ENCODE data around the gene SLK.

The SLK gene

DNA sequence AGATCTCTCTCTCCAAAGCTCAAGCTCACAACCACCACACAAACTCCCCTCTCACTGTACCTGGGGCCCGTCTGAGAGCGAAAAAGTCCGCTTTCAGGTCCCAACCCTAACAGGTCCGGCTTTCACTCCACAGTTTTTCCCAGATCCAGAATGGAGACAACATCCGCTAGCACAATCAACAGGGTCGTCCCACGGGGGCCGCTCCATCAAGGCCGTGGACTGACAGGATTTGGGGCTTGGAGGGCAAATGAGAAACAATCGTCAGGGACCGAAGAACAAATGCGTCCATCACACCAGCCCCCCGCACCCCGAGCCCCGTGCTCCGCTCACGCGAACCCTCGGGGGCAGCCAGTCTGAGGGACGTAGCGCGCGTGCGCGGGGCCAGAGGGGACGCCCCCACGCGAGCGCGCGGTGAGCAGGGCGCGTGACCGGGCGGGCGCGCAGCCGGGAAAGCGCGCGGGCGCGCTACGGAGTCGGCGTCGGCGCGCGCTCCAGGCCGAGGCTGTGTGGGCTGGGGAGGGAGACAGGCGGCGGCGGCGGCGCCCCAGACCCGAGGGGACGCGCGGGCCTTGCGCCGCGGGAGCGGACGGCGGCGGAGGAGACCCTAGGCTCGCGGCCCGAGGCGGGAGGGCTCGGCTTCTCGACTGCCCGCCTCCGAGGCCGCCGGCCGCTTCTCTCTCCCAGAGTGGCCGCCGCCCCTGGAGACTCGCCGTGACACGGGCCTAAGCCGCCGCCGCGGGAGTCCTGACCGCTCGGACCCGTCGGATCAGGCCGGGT lies at the start of gene SLK:
TSS of gene SLK (plus strand) at position 470 of the 777 bp plus-strand sequence. CDS start 606 bp downstream, outside the sequence.
- DNase-seq (ENCODE audit: low read depth in 2 of 2), result peak; percentile 69 to 76

DNA sequence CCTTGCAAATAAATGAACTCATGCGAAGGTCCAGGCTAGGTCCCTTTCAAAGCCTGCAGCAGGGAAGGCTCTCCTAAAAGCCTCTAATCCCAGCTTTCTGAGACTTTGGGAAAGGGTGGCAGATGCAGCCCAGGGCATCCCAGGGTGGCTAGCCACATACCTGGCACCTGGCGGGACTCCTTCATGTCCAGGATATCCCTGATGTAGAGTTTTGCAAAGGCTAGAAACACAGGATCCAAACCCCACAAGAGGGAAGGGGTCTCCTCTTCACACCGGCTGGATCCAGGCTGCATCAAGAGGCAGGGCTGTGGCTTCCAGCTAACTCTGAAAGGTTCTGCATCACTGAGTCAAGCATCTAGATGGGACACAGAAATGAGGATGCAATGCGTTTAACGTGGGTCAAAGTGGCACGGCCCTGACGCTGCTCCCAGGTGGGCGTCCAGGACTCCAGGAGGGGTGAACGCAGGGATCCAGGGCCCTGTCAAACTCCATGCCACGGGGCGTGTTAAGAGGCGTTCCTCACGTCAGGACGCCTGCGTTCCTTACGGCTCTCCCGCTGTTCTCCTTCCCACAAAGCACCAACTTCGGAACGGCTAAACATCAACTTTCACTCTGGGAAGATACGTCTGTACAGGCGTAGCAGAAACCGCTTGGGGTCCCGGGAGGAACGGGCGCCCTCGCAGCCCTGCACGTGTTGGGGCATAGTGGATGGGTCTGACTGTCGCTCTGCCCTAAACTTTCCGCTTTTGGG lies 49.5 kb upstream of the SLK start:
- peak in 1 of 2 donors; percentile 28 for DNase-seq (ENCODE audit: low read depth in 2 of 2)

DNA sequence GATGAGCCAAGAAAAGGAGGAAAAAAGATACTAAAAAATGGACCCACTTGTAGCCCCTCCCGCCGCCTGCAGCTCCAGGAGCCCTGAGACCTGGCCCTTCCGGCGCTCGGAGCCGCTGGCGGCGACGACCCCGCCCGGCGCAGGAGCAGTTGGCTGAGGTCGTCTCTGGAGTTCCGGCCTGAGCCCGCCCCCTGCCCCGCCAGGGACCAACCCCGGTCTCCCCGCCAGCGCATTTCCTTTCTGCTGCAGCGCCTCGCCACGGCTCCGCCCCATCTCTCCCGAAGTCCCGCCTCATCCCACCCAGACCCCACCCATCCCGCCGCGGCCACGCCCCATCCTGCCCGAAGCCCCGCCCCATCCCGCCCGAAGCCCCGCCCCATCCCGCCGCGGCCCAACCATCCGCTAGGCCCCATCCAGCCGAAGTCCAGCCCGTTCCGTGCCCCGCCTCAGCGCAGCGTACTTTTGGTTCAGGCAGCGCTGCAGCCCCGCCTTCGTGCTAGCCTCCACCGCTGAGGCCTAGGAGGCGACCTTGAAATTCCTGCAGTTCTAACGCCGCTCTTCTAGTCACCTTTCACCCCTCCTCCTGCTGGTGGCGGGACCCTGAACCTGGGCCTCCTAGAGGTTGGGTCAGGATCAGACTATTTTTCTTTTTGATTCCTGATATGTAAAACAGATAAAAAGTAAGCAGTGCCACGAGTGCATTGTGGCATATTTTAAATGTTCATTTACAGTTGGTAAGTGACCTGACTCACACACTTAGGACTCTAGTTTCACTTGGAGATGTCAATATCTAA lies 48.7 kb upstream of the SLK start, which contains the start of gene STN1:
TSS of gene STN1 (minus strand) at position 132 of the 794 bp plus-strand sequence. CDS start 590 bp downstream, outside the sequence.
- DNase-seq (ENCODE audit: low read depth in 2 of 2), result peak; percentile 93 to 96

DNA sequence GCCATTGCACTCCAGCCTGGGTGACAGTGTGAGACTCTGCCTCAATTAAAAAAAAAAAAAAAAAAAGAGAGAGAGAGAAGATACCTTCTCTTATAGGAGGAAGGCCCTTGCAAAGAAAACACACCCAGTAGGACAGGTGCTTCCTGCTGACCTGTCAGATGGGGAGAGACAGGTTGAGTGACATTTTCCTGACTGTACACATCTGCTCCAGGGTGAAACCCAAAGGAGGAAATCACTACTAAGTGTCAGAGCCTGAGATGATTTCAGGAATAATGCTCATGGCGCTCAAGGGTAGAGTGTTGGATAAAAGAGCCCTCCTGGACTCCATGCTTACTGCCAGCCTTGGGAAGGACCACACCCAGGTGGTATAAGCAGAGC lies 47.3 kb upstream of the SLK start:
- no peak for DNase-seq (ENCODE audit: low read depth in 2 of 2)

DNA sequence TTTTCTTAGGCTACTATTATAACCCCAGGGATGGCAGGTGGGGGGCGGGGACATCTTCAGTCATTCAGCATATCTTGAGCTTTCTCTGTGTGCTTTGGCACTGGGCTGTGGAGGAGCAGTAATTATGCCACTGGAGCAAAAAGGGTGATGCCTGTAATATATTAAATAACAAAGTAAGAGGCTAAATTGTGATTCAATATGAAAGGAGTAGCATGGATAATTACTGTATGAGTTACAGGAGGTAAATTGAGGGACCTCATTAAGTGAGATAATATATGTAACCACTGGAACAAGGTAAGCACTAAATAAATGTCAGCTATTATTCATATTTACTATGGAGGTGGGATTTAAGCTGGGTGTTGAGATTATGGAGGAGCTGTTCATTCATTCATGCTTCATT lies 45.7 kb upstream of the SLK start:
- no peak for DNase-seq (ENCODE audit: low read depth in 2 of 2)

DNA sequence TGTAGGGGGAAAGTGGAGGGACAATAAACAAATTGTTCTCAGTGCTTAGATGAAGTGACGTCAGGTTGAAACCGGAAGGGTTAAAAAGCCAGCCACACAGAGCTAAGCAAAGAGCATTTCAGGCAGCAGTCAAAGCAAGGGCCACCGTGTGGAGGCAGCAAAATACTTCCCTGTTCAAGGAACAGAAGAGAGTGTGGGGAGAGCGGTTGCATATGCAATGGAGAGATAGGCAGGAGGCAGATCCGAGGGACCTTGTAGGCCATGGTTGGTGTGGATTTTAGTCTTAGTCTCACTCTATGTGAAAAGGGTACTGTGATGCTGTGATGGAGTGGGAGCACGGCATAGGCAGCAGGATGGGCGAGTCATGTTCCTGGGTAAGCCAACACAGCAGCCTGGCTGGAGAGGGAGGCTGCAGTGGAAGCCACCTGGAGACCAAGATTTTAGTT lies 45.2 kb upstream of the SLK start:
- peak in 1 of 2 donors; percentile 17 for DNase-seq (ENCODE audit: low read depth in 2 of 2)

DNA sequence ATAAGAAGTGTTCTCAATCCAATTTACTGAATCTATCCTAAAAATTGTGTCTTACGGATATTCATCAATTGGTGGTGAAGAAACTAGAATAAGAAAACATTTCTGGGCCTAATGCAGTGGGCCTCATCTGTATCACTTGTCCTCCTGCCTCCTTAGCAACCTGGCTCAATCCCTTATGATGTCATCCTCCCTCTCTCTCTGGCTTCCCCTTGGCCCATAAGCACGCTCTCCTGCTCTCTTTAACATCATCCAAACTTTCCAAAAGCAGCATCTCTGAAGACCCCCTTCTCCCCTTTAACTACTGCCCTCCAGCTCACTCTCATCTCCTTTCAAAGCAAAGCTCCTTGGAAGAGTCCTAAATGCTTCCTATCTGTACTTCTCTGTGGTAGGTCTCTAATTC lies 44.3 kb upstream of the SLK start:
- no peak for DNase-seq (ENCODE audit: low read depth in 2 of 2)

DNA sequence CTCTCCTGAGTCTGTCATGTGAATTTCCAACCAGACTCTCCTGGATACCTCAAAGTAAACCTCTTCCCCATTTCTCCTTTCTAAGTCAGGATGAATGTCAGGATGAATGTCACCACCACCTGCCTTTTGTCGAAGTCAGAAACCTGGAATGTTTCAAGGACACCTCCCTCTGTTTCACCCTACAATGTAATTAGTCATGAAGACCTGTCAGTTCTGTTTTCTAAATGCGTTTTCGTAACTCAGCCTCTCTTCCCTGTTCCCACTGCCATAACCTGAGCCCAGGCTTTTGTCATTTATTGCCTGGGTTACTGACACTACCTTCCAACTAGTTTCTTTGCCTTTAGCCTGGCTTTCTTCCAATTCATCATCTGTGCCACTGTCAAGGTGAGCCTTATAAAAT lies 43.4 kb upstream of the SLK start:
- no peak for DNase-seq (ENCODE audit: low read depth in 2 of 2)

DNA sequence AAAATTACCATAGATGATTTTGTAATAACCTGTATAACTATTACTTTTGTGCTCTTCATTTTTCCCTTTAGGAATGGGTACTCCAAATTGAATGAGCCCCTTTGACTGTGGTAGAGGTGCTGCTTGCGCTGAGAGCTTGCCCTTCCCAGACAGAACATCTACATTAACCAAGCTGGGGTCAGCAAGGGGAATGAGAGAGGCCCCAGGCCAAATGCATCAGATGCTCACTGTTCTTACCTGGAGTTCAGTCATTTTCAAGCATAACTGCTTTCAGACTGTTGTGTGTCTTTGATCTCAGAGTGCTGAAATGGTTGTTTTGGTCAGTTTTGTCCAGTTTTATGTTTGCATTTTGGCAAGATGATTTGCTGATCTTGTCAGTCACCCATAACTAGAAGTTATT lies 41.3 kb upstream of the SLK start:
- DNase-seq (ENCODE audit: low read depth in 2 of 2), result no peak

DNA sequence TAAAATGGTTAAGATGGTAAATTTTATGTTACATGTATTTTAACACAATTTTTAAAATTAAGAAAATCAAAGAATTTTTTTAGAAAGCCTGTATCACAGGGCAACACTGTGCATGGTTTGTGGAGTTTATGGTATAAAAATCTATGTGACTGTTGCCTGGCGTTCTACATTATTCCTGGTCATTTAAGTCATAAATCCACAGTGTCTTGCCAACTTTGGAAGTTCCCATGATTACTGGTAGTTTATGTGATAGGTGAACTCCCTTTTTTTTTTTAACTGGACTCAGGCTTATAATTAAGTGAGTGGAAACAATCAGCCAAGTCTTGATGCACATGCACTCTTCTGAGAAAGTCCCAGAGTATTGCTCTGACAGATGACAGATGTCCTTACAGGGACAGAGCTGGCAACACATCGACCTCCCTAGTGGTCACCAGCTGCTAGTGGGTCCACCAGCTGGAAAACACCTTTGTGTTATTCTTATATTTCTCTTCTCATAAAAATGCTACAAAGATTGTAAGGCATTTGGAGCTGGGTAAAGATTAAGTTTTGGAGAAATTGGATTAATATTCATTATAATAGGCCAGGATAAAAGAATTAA lies 40.1 kb upstream of the SLK start:
- no peak for DNase-seq (ENCODE audit: low read depth in 2 of 2)

DNA sequence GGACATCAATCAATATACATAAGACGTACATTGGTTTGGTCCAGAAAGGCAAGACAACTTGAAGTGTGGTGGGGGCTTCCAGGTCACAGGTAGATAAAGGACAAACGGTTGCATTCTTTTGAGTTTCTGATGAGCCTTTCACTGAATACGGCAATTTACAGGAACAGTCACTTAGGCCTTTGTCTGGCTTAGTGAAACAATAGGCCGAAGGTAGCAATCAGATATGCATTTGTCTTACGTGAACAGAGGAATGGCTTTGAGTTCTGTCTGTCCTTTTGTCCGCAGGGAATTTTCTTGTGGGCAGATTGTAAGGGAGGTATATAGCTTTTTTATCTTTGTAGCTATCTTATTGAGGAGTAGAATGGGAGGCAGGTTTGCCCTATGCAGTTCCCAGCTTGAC lies 38.2 kb upstream of the SLK start:
- DNase-seq (ENCODE audit: low read depth in 2 of 2), result no peak

DNA sequence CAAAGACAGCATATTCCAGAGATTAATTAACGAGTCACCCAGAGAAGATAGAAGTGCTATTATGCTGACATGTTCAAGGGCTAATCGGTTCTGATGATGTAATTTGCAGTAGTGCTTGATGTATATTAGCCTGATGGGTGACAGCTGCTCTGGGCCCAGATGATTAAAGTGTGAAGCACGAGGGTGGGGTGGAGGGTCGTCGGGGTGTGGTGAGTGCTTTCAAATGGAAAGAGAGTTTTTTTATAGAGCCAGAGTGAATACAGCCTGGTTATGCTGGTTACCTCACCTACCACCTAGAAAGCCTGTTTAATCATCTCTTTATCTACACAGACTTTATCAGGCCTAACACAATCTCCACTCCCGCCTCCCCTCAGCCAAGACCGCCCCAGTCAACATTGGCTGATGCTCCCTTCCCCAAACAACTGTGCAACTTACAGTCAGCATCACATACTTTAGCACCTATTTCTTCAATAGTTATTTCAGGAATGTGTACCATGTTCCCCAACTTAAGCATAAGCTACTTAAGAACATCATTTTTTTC lies 37.5 kb upstream of the SLK start:
- DNase-seq (ENCODE audit: low read depth in 2 of 2), result no peak

DNA sequence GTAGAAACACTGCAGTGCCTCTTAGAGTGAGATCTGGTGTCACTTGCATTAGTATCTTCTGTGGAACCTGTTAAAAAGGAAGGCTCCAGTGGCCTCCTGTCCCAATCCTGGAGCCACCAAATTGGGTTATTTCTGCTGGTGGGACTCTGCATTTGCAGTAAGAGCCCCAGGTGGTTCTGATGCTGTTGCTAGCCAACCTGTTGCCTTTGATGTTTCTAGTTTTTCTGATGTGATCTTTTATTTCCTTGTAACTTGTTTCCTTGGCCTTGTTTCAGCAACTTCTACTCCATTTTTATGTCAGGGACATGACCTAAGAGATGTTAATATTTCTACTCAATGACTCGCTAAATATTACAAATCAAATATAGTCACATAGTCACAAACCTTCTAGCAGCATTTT lies 36.5 kb upstream of the SLK start:
- no peak for DNase-seq (ENCODE audit: low read depth in 2 of 2)

DNA sequence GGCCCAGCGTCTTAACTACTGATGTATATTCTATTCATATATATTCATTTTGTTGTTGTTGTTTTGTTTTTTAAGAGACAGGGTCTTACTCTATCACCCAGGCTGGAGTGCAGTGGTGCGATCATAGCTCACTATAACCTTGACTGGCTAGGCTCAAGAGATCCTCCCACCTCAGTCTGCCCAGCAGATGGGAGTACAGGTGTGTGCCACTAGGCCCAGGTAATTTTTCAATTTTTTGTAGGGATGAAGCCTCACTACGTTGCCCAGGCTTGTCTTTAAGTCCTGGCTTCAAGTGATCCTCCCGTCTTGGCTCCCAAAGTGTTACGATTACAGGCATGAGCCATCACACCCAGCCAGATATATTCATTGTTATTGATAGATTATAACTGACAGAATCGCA lies 36.1 kb upstream of the SLK start:
- DNase-seq (ENCODE audit: low read depth in 2 of 2), result no peak

DNA sequence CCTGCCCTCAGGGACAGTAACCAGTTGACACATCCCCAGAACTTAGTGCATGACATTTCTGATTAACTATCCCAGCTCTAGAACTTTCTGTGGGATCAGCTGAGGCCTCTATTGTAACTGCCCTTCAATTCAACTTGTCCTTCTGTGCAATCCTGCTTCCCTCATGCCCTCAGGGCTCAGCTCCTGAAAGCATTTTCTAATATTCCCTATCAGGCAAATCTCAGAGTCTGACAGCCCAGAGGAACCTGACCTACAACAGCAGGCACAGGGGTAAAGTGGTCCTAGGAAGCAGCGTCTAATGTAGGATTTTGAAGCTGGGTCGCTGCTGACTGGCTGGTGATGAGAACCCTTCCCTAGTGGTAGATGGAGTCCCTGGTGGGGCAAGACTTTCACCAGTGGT lies 35.3 kb upstream of the SLK start:
- DNase-seq (ENCODE audit: low read depth in 2 of 2), result no peak

DNA sequence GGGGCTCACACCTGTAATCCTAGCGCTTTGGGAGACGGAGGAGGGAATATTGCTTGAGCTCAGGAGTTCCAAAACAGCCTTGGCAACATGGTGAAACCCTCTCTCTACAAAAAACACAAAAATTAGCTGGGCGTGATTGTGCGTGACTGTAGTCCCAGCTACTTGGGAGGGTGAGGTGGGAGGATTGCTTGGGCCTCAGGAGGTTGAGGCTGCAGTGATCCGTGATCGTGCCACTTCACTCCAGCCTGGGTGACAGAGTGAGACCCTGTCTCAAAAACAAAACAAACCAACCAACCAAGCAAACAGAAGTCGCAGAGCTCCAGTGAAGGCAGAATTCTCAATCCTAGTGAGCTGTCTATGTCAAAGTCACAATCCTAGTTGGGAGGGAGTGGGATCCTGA lies 34.7 kb upstream of the SLK start:
- DNase-seq (ENCODE audit: low read depth in 2 of 2), result no peak

DNA sequence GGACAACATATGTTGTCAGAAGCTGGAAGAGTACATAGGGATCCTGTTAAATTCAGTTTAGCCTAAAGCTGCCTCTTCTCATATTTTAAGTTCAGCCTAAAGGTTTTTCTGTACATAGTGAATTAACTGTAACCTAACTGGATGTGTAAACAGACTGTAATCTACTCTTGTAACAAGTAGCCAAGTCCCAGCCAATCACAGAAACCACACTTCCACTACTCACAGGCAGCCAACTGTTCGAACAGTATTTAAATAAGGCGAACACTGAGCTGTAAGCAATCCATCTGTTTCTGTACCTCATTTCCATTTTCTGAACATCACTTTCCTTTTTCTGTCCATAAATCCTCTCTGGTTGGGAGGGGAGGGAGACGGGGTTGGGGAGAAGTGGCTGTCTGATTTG lies 34.0 kb upstream of the SLK start:
- no peak for DNase-seq (ENCODE audit: low read depth in 2 of 2)

DNA sequence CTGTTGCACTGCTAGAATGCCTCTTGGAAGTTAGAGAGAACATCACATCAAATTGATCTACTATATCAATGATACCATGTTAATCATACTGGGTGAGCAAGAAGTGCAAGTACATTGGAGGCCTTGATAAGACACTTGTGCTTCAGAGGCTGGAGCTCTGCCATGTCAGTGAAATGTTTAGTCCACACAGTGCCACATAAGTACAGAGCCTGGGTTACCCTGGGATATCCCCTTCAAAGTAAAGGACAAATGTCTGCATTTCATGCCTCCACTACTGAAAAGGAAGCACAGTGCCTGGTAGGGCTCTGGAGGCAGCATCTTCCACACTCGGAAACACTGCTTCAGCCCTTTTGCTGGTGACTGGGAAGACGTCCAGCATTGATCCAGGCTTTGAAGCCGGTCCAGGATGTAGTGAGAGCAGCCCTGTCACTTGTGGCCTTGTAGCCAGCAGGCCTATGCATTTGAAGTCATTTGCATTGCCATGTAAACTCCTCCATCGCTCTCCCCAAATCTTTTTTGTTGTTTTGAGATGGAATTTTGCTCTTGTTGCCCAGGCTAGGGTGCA lies 33.3 kb upstream of the SLK start:
- DNase-seq (ENCODE audit: low read depth in 2 of 2), result no peak

DNA sequence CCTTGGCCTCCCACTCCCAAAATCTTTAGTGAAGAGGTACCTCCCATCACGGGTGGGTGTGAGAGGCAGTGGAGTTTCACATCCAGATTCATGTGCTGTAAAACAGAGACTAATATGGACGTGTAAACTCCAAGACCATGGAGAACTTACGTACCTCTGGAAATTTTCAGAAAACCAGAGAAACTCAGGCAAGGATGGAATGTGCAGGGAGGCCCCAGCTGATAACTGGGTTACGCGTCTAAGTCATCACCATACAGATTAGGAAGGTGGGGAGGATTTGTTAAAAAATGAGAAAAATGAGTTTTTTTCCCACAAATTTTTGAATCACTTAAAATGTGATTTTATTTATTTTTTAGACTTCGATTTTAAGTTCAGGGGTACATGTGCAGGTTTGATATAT lies 32.6 kb upstream of the SLK start:
- DNase-seq (ENCODE audit: low read depth in 2 of 2), result no peak

DNA sequence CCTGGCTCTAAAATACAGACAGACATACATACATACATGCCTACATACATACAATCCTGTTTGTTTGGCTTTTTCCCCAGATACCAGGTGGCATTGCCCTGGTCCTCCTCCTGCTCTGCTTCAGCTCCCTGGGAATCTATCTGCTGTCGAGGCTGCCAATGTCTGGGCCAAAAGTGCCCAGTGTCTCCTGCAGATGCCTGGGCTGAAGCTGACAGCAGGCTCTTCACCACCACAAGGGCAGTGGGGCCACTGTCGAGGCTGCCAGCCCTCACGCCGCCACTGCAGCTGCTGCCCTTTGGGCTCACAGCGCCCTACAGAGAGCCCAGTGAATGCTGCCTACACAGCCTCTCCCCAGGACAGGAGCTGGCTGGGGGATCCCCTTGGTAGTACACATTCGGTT lies 30.9 kb upstream of the SLK start:
- no peak for DNase-seq (ENCODE audit: low read depth in 2 of 2)

DNA sequence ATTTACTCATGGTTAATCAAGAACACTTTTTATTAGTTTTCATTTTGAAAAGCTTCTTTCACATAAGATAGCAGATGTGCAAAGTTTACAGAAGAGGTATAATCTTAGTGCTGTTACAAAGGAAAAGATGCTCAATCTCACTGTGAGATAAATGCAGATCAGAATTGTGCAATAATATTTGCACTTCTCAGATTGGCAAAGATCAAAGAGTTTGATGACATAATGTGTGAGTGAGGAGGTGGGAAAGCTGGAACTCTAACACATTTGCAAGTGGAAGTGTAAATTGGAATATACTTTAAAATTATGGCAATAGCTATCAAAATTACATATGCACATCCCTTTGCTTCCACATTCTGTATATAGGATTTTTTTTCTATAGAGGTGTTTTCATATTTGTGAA lies 27.4 kb upstream of the SLK start:
- DNase-seq (ENCODE audit: low read depth in 2 of 2), result no peak

Measured in stimulated activated CD4-positive, alpha-beta T cell treated with anti-CD3 and anti-CD28 coated beads, Interleukin-4, amount 100 ng/mL, for 48 hours (primary cell).